Measurements from ENCODE around the gene MDC1. TPM values are rescaled to one million over a fixed set of nuclear protein-coding genes. Genes with fewer than 3 reads are reported as not detected.
A peak's percentile ranks its signal among the peaks of the same experiment; 100 is the strongest.

The MDC1 gene
- total and polyA plus RNA-seq, 2 of the 13 experiments (the other 11 are each of a cell fraction or from before 2014, with no cell fraction given) = 8.4 to 14.0 TPM

- TF ChIP-seq RARG (CRISPR knock-in tag; IDR thresholded peaks at IDR 0.05; ENCODE audit: low read depth) = no peak
- no peak for TF ChIP-seq SMARCE1 (IDR thresholded peaks at IDR 0.05; ENCODE audit: borderline replicate concordance)
- TF ChIP-seq ZSCAN31 (CRISPR knock-in tag; IDR thresholded peaks at IDR 0.05; ENCODE audit: low read depth) = no peak
- TF ChIP-seq ZGPAT (CRISPR knock-in tag; IDR thresholded peaks at IDR 0.05) = no peak
Measured at GRCh38 chr6:30676660-30677285, 40.3 kb downstream of the MDC1 start (continued).

- Histone ChIP-seq H3K9ac (ENCODE audit: insufficient read depth, low read depth, low read length) (peak within 1 kb of the TSS; percentile 85), H3K4me1 (ENCODE audit: insufficient read depth, low read length) (peaks cover 23% of the 10 kb centered on the region), H2AFZ (ENCODE audit: low read length) (no peak within 1 kb of the TSS), H3K27ac (ENCODE audit: extremely low read length, insufficient read depth, low read length) (peak within 1 kb of the TSS; percentile 67), H3K4me3 (replicated peaks in 1 of 3; ENCODE audit: insufficient read depth in 1 of 3, low read depth in 2 of 3, low read length in 3 of 3) (peak within 1 kb of the TSS; percentile 76 to 95 (median 82)), H3K79me2 (ENCODE audit: insufficient read depth, low read length) (peaks cover 25% of the 10 kb centered on the region), H3K4me2 (ENCODE audit: low read depth, low read length) (peak within 1 kb of the TSS; percentile 73), H3K9me3 (ENCODE audit: low read length) (no peaks in the 10 kb centered on the region), H3K36me3 (replicated peaks in 1 of 2; ENCODE audit: control insufficient read depth in 1 of 2, insufficient read depth in 2 of 2, low read length in 2 of 2) (peaks cover 14 to 24% of the 10 kb centered on the region in 2 experiments), H3K27me3 (ENCODE audit: control insufficient read depth in 1 of 2, insufficient read depth in 2 of 2, low read length in 2 of 2) (no peaks in the 10 kb centered on the region; a peak in 1 of 5 replicates), H4K20me1 (ENCODE audit: insufficient read depth, low read length) (peaks cover 4% of the 10 kb centered on the region; the same call in 1 of the 2 replicates)
- peak; percentile 97 for DNase-seq (ENCODE audit: low spot score)
- 1% methylated on average over 37 of the region's 57 CpGs for WGBS (ENCODE audit: low lambda C conversion rate)
- ChIA-PET CTCF (ENCODE audit: low intra/inter-chr PET ratio, low total read pairs) (interaction anchor here (0.9 to 2.1 kb wide), 5 partner anchors 46 to 191 kb away, joined by 4 to 21 read pairs (median 4); partner anchors contain the start of gene ATAT1), POLR2A (interaction anchor here (0.6 to 2.7 kb wide), 33 partner anchors 10 to 235 kb away, joined by 3 to 44 read pairs (median 4); partner anchors contain the start of genes ABCF1, ATAT1, C6orf136 and GTF2H4)
- BruUV-seq (replicated peaks) = TSS peak; percentile 70
- ATAC-seq = peak; percentile 89
- peak; percentile 96 for FAIRE-seq
- in situ Hi-C loops (cut with HindIII; ENCODE audit: extremely low pct_ligation_motif_present, low pct_unique_long_range_greater_than_20kb) = loop anchor here (5.0 kb wide), 2 partner anchors 45 to 190 kb away; partner anchors contain the start of gene ATAT1
- intact Hi-C loops (cut with micrococcal nuclease; ENCODE audit: unreplicated experiment) = loop anchor here (1.0 to 10.0 kb wide), 7 partner anchors 18 to 152 kb away; partner anchors contain the start of genes ATAT1, C6orf136, MRPS18B and PPP1R10
- TF ChIP-seq ZNF619 (CRISPR knock-in tag; IDR thresholded peaks at IDR 0.05) (peak; percentile 98), CHD4 (IDR thresholded peaks at IDR 0.05; ENCODE audit: borderline replicate concordance, low read length) (no peak), PATZ1 (CRISPR knock-in tag; IDR thresholded peaks at IDR 0.05) (peak; percentile 16; the same call in 1 of the 2 replicates), ZNF672 (CRISPR knock-in tag; IDR thresholded peaks at IDR 0.05) (no peak), ZNF160 (CRISPR knock-in tag; IDR thresholded peaks at IDR 0.05) (no peak; the same call in 1 of the 2 replicates), GPN1 (CRISPR knock-in tag; IDR thresholded peaks at IDR 0.05; ENCODE audit: borderline replicate concordance) (0 out of 2 replicates have a peak, but pooled peaks have one; percentile 27), SNAPC4 (CRISPR knock-in tag; IDR thresholded peaks at IDR 0.05) (0 out of 2 replicates have a peak, but pooled peaks have one; percentile 67)
Measured at GRCh38 chr6:30672445-30673253, 44.4 kb downstream of the MDC1 start, which contains the start of gene DHX16. TSS of gene DHX16 (minus strand) at chr6:30673006. CDS start at chr6:30672841, 165 bp downstream.

Measured in HepG2 (cell line).